GM21526 (cell line): Measurements from ENCODE around the gene TMEM231.
"Not testable (repeated sequence)": the region's sequence is repeated elsewhere in the genome, so short reads cannot be mapped to it uniquely, and the experiment has no call there.

Experiments
- ATAC-seq: cut with Tn5 transposase; IDR thresholded peaks from one replicate; pipeline ENCODE4 v1.9.1; 2021; ENCODE audit warnings: moderate library complexity; ENCODE audit not compliant: unreplicated experiment, low FRiP score

Gene TMEM231

DNA sequence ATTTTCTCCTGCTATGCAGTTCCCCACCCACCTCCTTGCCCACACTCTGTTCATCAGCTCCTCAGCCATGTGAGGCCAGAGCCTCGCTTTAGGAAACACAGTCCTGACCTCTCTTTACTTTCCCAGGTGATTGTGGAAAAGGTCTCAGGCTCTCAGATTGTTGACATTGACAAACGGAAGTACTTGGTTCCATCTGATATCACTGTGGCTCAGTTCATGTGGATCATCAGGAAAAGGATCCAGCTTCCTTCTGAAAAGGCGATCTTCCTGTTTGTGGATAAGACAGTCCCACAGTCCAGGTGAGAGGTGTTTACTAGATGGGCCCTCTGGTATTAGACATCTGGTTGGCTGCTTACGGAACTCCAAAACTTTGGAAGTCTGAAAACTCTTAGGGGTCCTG, 11.9 kb upstream of the TMEM231 start:
- no peak for ATAC-seq

DNA sequence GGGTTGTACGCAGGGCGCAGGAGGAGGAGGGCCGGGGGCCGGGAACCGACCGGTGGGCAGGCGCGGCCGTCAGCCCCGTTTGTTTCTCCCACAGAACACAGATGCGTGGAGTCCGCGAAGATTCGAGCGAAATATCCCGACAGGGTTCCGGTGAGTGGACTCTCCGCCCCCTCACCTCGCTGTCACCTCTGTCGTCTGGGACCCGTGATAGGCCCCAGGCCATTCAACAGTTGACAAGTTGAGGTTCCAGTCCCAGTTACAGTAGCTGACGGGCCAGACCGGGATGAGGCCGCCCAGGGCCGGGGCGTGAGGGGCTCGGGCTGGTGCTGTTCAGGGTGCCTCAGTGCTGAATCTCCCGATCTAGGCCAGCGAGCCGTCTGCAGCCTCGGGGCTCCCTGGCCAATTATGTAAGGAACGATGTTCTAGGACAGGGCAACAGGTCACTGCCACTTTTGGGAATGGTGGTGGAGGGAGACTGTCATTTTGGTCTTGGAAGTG, 10.8 kb upstream of the TMEM231 start:
- ATAC-seq: peak; percentile 5

DNA sequence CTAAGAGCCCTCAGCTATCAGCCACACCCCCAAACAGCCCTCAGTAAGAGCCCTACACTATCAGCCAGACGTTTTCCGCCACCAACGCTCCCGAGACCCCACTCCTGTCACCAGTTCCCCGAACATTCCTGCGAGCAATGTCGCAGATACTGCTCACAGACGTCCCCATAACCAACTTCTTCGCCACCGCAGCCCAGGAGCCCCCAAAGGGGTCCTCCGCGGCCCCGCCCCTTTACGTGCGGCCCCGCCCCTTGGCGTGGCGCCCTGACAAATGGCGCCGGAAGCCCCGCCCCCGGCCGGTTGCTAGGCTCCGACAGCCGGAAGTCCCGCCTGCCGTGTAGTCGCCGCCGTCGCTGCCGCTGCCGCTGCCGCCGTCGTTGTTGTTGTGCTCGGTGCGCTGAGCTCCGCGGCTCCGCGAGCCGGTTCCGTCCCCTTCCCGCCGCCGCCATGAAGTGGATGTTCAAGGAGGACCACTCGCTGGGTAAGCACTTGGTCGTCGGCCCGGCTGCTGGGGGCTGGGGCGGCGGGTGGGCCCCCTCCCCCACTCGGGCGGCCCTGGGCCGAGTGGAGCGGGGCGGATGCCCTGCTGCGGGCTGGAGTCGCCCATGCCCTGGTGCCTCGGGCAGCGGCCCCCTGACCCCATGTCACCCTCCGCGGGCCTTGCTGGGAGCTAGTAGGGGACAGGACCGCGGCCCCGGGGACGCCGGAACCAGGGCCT, 10.1 kb upstream of the TMEM231 start, which contains the start of gene GABARAPL2:
Gene GABARAPL2, plus strand, starts transcription at position 340 of the 718 bp plus-strand sequence. Its CDS starts 108 bp downstream, at position 448.
- ATAC-seq: peak; percentile 60

DNA sequence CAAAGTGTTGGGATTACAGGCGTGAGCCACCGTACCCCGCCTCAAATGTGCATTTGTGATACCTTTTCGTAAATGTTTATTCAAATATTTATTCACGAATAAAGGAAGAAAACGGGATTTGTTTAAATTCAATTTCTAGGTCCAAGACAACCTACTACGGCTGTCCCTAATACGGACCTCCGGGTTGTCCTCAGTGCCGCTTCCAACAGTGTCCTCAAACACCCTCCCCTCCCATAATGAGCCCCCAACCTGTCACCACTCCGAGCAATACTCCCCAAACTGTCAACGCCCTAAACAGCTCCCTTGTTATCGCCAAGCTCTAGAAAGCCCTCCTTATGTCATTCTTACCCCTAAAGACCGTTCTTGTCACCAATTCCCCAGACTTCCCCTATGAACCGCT, 9.6 kb upstream of the TMEM231 start:
- peak; percentile 11 for ATAC-seq

DNA sequence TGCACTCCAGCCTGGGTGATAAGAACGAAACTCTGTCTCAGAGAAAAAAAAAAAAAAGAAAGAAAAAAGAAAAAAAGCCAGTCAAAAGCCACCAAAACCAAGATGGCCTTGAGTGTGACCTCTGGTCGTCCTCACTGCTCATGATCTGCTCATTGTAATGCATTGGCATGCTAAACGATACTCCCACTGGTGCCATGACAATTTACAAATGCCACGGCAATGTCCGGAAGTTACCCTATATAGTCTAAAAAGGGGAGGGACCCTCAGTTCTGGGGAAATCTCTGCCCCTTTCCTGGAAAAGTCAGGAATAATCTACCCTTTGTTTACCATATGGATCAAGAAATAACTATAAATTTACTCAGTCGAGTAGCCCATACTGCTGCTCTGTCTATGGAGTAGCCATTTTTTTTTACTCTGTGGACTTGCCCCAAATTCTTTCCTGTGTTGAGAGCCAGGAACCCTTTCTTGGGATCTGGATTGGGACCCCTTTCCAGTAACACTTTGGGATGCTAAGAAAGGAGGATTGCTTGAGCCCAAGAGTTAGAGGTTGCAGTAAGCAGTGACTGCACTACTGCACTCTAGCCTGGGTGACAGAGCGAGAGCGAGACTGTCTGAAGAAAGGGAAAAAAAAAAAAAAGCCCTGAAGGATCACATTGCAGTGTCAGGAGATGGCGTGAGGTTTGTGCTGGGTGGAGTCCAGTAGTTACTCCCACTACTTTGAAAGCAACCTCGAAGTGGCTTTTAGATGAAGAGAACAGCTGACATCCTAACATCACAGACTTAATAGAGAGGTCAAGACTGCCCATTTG, 3.7 kb upstream of the TMEM231 start:
- no peak for ATAC-seq

DNA sequence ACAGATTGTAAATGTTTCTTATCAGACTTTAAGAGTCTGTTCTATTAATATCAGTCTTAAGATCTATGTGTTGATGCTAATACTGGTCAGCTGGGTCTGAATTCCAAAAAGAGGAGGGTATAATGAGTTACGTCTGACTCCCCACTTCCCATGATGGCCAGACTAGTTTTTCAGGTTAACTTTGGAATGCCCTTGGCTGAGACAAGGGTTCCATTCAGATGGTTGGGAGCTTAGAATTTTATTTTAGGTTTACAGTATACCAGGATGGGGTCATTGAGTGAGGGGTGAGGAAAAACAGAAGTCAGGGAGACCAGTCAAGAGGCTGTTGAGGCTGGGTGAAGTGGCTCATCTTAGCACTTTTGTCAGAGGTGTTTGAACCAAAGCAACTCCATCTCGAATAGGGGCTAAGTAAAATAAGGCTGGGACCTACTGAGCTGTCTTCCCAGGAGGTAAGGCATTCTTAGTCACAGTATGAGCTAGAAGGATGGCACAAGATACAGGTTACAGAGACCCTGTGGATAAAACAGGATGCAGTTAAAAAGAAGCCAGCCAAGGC, 2.9 kb upstream of the TMEM231 start:
- no peak for ATAC-seq

DNA sequence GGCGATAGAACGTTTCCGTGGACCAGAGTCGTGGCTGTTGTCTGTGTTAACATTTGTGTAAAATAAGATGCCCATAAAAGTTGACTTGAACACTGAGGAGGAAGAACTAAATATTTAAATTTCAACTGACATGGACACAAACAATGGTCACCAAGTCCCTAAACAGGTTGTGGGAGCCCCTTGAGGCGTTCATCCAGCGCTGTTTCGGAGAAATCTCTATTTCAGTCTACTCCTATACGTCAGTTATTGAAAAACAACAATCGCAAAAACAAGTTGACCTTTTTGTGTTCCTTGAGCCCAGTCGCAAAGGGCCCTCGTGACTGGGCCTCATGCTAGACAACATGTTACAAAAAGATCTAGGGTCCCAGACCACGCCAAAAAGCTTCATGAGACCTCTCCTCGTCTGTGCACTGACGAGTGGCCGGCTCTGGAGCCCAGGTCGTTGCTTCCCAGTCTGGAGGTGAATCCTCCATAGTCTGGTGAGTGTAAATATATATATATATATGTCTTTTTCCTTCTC, 439 bp upstream of the TMEM231 start:
- peak; percentile 1 for ATAC-seq

DNA sequence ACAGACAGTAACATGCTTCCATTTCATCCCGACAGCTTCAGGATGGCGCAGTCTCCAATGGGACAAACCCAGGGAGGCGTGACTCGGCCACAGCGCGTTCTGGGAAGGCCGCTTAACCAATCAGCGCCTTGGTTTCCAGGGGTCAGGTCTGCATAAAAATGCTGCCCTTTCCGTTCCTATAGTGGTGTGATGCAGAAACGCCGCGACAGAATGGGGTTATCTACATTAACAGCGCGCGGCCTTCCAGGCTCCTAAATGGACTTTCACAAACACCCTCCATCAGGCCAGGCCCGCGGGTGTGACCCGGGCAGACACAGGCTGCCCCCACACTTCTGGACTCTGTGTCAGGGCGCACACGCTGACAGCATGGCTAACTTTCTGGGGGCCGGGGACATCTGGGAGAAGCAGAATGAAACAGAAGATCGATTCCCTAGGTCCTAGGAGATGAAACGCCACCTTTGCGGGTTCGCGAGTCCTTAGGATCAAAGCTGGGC, 792 bp downstream of the TMEM231 start:
- peak; percentile 23 for ATAC-seq

DNA sequence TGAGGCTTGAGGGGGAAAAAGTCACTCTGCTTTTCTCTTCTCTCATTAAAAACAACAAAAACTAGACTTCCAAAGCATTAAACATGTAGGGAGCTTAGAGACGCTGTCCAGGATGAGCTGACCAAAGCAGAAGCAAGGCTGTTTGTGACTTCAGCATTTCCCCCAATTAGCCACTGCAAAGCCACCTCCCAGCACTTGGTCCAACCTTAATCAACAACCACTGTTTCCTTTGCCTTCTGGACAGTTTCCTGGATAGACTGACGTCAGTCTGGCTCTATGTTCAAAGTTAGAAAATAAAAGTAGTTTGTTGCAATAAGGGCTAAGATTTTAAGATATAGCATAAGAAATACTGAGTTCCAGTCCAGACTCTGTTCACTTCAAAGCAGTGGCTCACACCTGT, 3.1 kb downstream of the TMEM231 start:
- no peak for ATAC-seq

DNA sequence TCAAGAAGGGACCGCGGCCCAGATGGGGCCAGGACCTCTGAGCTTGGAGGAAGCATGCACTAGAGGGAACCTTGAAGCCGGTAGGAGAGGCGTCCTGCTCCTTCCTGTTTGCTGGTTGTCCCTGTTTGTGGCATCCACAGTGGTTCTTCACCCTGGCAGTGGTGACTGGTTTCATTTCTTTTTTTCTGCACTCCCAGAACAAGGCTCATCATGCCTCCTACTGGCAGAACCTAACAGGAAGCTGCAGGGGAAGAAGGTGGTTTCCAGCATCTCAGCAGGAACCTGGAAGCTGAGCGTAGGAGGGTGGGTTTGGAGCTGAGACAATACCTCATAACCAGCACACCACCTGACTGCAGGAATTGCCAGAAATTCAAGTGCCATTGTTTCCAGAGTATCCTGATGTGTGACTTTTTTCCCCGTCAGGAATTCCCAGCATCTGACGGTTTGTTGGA, 5.8 kb downstream of the TMEM231 start:
- no peak for ATAC-seq

DNA sequence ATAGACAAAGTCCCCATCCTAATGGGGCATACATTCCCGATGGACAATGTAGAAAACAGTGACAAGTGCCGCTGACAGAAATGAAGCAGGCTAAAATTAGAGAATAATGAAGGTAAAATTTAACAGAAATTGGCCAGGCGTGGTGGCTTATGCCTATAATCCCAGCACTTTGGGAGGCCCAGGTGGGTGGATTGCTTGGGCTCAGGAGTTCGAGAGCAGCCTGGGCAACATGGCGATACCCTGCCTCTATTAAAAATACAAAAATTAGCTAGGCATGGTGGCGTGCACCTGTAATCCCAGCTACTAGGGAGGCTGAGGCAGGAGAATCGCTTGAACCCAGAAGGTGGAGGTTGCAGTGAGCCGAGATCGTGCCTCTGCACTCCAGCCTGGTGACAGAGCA, 7.6 kb downstream of the TMEM231 start:
- not testable (repeated sequence) for ATAC-seq

DNA sequence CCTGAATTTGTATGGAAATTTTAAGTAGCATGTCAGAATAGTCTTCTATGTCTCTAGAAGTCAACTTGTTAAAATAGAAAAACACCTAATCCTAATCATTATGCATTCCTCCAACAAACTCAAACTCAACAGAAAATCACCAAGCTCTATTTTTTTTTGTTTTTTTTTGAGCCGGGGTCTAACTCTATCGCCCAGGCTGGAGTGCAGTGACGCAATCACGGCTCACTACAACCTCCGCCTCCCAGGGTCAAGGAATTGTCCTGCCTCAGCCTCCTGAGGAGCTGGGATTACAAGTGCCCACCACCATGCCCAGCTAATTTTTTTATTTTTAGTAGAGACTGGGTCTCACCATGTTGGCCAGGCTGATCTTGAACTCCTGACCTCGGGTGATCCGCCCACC, 9.8 kb downstream of the TMEM231 start:
- ATAC-seq: no peak

DNA sequence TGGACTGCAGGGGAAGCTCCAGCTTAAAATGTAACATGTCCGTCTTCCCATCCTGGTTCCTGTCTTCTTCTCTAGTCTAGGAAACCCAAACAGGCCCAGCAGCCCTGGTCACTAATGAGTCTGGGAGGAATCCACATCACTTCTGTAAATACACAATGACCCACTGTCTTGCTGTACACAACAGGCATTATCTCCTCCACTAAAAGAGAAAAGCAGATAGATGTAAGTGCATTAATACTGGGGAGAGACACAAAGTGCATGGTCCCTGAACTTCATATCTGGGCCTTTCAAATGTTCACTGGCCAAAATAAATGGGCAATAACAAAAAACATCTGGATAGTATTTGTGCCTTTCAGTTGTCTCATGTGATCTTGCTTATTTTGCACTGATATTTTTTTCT, 10.2 kb downstream of the TMEM231 start:
- ATAC-seq: not testable (repeated sequence)

DNA sequence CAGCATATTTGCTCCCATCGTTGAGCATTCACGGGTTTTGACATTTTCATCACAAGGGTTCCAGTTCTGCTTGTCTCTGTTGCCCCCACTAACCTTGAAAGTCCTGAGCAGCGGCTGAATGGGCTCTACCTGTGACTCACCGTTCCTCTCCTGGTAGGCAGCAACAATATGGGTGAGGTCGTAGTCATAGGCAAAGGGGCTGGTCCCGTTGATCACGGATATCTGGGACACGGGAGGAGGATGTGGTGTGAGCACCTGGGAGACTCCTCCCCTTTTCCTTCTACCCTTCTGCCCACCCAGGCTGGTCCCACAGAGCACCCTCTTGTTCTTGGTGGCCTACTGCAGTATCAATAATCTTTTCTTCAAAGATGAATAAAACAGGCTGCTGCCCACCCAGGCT, 13.6 kb downstream of the TMEM231 start:
- ATAC-seq: not testable (repeated sequence)

DNA sequence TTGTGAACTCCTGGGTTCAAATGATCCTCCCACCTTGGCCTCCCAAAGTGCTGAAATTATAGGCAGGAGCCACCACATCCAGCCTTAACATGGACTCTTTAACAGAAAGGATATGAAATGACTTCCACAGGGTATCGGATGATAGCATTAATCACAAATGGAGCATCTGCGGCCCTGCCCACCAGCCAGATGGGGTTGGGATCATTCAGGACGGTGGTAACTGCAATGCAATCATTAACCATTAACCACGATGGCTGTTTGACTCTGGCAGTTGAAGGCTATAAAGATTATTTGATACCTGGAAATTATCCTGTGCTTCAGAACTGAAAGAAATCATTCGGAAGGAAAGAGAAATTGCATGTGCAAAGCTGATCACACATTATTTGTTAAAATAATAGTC, 14.8 kb downstream of the TMEM231 start:
- no peak for ATAC-seq

DNA sequence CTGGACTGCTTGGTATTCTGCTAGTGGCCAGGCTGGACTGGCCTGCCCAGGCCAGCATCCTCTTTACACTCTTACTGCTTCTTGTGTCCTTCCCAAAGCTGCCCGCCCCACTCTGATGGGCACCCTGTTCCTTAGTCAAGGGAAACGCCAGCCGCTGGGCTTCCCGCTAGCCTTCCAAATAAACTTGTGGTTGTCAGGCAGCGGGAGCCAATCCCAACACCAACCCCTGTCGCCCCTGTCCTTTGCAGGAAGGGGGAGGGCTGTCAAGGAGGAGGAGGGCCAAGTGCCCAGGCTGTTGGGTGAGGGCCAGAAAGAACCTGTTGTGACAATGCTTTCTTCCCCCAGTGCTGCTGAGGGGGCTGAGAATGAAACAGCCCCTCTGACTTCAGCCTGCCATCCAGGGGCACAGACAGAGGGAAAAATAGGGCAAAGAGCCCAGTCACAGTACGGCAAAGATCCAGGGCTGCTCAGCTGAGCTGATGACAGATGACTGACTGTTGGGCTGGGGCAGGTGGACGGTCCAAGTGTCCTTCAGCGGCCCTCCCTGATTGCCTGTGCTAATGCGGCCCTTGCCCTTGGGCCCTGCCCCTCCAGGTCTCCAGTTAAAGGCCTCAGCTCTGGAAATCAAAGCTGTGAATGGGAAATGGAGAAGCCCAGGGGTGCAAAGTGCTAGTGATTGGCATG, 17.0 kb downstream of the TMEM231 start:
- ATAC-seq: not testable (repeated sequence)

DNA sequence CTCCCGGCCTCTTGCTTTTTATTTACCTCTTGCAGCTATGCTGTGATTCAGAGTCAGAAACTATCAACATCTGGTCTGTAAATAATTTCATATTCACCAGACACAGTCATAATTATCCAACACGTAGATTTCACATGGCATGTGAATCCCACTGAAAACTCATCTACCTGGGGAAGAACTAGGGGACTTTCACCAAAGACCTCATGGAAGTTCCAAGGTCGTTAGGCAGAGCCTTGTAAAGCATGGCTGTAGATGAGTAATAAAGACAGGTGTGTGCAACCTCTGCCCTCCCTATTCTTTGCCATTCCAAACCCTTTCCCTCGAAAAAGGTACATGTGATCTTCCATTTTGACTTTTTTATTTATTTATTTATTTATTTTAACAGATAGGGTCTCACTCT, 18.3 kb downstream of the TMEM231 start:
- ATAC-seq: no peak

DNA sequence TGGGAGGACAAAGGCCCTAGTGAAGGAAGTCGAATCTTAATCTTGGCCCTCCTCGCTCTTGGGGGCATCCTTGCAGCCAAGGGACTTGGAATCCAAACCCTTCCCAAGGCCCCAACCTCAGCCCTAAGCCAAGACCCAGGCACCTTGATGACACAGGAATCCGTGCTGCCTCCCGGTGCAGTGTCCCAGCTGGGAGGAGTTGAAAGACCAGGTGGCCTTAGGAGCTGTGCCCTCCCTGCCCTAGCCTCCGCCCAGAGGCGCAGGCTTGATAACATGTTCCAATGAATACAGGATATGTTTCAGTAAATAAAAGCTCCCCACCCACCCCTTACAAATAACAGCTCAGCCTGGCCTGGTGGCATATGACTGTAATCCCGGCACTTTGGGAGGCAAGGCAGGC, 20.2 kb downstream of the TMEM231 start, which contains the start of gene CHST5:
Gene CHST5, minus strand, starts transcription at position 208 of the 400 bp plus-strand sequence. CDS start 5,724 bp downstream, outside the sequence.
- ATAC-seq: no peak

DNA sequence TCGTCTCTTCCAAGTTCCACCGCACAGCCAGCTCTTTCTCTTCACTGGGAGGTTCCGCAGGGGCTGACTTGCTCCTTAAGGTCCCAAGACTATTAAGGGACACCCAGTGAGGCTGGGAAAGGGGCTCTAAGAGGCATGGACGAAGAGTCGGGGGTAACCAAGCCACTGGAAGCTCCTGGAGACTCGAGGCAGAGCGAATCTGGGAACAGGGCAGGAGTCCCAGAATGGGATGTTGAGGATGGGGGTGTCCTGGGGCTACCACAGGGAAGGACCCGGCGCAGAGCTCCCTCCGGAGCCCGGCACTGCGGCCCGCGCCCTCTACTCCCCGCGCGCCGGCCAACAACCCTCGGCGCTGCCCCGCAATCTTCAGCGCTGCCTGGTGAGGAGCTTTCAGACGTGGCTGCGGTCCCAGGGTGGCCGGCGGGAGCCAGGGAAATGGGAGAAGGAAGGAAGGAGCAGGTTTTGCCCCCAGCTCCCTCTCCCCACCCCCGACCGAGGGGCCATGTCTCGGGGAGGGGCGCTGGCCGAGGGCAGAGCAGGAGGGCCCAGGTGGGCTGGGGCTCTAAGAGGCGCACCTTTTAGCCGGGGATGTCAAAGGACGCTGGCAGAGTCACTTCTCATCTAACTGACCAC, 20.7 kb downstream of the TMEM231 start:
- ATAC-seq: no peak
